GM19452 (cell line): ENCODE data around the gene RTKN2.

ENCODE experiments used
- ATAC-seq: cut with Tn5 transposase; IDR thresholded peaks from one replicate; pipeline ENCODE4 v1.9.1; 2021; ENCODE audit not compliant: unreplicated experiment

Gene RTKN2

DNA sequence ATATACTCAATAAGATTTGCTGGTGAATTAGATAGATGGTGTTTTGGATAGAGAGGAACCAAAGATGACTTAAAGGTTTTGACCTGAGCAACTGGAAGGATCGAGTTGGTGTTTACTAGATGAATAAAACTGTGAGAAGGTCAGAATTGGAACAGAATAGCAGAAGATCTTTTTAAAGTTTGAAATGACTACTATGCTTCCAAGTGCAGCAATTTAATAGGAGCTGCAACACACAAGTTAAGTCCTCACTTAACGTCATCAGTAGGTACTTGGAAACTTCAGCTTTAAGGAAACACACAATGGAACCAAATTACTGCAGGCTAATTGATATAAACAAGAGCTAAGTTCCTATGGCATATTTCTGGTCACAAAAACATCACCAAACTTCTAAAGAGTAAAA is 86.5 kb downstream of the RTKN2 start:
- ATAC-seq: no peak

- ATAC-seq: no peak
Observed at GRCh38 chr10:62180677-62181076, 88.0 kb downstream of the RTKN2 start.

- no peak for ATAC-seq
Observed at GRCh38 chr10:62178568-62178967, 90.1 kb downstream of the RTKN2 start.

DNA sequence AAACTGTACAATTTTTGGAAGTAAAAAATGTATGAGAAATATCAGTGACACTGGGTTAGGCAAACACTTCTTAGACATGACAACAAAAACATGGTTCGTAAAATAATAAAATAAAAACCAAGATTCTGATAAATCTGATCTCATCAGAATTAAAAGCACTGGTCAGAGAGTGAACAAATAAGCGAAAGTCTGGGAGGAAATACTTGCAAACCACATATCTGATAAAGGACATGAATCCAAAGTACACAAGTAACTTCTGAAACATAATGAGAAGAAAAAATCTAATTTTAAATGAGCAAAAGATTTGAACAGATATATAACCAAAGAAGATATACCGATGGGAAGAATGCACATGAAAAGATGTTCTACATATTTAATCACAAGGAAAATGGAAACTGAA is 91.5 kb downstream of the RTKN2 start:
- no peak for ATAC-seq

GRCh38 chr10:62175251-62175650 is 93.4 kb downstream of the RTKN2 start:
- no peak for ATAC-seq

GRCh38 chr10:62172465-62172864 is 96.2 kb downstream of the RTKN2 start:
- no peak for ATAC-seq

DNA sequence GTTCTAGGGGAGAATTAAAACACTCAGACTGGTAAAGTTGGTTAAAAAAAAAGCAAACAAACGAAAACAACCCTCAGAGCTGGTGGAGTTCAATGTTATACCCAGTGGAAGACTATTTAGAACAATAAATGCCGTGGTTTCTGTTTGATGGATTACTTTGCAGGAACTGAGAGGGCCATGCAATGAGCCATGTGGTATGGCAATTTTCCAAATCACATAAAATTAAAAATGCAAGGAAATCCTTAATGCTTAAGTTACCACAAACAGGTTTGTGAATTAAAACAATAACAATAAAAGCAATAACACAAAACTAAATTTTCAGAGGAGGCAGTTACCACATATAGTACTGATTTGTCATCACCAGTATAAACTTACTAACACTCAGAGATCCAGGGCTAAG is 96.9 kb downstream of the RTKN2 start:
- ATAC-seq: no peak

DNA sequence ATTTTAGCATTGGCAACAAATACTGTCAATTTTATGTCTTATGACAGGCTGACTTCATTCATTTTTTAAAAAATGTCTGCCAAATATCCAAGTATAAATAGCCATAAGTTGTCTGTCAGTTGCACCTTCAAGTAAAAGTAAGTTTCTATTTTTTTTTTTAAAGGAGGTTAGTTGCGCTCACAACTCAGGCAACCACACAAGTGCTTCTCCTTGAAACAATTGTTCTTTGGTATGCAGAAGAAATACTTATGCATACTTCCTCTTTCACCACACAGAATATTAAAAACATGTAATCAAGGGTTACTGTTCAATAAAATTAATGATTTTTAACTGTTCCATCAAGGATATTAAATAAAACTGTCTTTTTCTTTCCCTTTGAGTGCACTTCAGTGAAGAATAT is 97.9 kb downstream of the RTKN2 start:
- ATAC-seq: no peak

GRCh38 chr10:62166331-62167131 is 102.1 kb downstream of the RTKN2 start:
- ATAC-seq: peak; percentile 99

DNA sequence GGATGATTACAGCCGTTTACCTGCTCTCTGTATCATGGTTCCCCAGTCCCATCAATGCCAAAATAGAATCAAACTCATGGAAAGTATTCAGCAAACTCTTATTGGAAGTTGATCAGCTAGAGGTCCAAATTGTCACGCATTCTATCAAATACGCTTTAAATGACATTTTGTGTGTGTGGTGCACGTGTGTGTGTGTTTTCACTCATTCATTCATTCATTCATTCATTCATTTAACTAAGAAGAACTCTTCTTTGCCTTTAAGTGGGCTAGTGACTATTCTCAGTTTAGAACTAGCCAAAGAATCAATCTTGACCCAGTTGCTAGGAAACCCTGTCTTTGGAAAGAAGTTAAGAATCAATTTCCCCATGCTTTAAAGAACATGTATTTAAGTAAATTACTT is 102.8 kb downstream of the RTKN2 start:
- no peak for ATAC-seq

DNA sequence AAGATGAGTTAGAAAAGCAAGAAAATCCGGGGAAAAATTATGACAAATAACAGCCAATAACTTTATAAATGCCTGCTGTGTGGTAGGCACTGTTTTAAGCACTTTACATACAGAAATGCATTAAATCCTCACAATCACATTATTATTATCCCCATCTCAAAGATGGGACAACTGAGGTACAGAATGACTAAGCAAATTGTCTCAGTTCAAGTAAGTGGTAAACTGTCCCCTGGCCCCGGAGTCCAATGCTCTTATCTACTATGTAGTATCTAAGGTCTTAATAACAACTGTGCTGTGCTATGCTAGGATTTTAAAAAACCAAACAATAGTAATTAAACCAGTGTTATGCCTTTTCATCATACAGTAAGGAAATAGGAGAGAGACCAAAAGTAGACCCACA is 105.6 kb downstream of the RTKN2 start:
- no peak for ATAC-seq

- no peak for ATAC-seq
Observed at GRCh38 chr10:62162261-62162981, 106.2 kb downstream of the RTKN2 start.

DNA sequence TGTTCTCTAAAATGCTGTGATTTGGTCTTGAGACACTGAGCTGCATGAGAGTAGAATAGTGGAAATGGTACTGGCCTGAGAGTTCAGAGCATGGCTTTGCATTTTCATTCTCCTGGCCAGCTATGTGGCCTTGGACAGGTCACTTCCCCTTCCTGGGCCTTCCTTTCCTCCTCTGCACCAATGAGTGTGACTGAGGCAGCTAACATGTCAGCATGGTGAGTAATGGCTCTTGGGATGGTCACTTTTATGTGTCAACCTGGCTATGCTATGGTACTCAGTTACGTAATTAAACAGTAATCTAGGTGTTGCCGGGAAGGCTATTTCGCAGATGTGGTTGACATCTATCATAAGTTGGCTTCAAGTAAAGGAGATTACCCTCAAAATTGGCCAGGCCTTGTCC is 109.3 kb downstream of the RTKN2 start:
- no peak for ATAC-seq

- no peak for ATAC-seq
Observed at GRCh38 chr10:62157601-62158000, 111.0 kb downstream of the RTKN2 start.

DNA sequence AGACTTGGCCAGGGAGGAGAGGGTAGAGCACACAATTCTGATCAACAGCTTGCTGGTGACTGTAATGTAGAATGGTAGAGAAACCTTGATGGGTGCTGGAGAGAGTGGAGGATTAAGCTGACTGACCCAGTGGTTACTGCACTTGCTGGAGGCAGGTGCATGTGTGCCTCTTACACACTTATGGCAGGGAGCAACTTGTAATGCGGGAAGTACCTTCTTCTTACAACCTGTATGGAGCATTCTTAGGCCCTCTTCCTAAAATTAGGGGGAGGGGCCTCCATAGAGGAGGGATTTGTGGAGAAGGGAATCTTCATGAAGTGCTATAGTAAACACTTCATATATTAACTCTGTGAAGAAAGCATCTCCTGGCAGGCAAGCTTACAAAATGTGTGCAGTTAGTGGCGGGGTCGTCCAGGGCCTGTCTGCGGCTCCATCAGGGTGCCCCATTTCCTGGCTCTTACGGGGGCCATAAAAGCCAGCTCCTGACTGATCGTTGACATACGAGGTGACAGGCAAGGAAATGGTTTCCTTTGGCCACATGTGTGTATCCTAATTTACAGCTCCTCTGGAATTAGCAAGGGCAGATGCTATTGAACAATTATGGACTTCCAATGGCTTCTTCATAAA is 113.5 kb downstream of the RTKN2 start:
- ATAC-seq: no peak

DNA sequence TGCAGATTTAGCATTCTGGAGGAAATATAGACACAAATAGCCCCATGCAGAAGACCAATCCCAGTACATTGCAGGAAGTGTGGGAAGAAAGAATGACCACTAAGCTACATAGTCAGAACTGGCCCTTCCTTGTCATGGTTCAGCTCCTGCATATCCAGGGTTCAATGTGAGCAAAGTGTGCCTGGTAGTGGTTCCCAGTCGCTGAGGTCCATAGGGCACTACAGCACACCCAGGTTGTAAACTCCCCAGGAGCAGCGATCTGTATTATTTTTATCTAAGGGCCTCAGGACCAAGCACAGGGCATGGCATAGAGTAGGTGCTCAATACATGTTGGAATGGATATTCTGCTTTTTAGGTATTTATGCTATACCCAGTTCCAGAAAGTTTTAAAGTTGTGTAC is 114.4 kb downstream of the RTKN2 start:
- ATAC-seq: no peak

GRCh38 chr10:62153191-62153590 is 115.5 kb downstream of the RTKN2 start:
- no peak for ATAC-seq

DNA sequence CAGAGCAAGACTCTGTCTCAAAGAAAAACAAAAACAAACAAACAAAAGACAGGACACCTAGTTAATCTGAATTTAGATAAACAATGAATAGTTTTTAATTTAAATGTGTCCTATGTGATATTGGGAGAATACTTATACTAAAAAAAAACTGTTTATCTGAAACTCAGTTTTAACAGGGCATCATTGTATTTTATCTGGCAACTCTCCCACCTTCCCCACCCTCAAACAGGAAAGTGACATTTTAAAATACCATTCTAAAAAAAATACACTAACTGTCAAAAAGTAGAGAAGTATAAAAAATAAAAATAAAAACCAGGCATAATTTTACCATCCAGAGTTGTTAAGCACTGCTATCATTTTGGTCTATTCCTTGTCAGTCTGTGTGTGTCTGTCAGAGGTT is 119.0 kb downstream of the RTKN2 start:
- ATAC-seq: no peak

GRCh38 chr10:62148155-62148554 is 120.5 kb downstream of the RTKN2 start:
- no peak for ATAC-seq

DNA sequence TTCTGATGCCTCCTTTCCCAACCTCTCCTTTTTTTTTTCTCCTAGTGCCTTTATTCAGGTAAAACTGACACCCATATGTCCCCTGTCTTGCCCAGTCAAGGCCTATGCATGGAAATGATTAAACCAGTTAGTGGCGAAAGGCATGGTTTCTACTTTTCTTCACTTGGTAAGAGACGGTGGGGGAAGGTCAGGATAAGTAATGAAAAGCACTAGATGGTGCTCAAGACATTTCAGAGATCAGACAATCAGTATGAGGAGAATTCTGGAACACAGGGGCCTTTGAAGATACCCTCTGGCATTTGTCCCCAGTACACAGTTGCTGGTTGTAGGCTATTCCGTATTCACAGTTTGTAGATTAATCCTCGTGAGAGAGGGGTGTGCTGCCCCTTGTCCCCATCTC is 121.2 kb downstream of the RTKN2 start:
- no peak for ATAC-seq

DNA sequence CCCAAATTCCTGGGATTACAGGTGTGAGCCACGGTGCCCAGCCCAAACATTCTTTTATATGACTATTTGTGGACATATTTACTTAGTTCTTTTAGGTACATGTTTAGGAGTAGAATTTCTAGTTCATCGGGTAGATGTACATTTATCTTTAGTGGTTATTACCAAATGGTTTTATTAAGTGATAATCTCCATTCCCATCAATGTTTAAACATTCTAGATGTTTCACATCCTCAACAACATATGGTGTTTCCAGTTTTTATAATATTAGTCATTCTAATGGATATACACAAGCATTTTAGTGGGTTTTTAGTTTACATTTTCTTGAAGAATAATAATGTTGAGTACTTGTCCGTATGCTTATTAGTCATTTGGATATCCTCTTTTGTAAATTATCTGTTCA is 131.7 kb downstream of the RTKN2 start:
- ATAC-seq: no peak

- peak; percentile 96 for ATAC-seq
Observed at GRCh38 chr10:62133618-62134017, 135.0 kb downstream of the RTKN2 start.
